ENCODE measurements around the gene SLC46A2.

The SLC46A2 gene

DNA sequence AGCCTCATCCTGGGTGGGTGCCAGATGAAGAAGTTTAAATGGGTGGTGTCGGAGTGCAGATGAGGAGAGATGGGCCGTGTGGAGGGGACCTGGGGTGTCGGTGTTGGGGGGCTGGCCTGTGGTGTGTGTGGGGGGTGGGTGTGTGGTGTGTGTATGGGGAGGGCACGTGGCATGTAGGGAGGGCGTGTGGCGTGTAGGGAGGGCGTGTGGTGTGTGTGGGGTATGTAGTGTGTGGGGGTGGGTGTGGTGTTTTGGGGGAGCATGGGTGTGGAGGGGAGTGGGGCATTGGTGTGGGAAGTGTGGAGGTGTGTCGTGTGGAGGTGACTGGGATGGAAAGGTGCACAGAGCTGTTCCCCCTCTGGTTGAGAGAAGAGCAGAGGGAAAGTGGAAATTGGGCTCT is 34.5 kb downstream of the SLC46A2 start:
- TF ChIP-seq, protein P1, sequence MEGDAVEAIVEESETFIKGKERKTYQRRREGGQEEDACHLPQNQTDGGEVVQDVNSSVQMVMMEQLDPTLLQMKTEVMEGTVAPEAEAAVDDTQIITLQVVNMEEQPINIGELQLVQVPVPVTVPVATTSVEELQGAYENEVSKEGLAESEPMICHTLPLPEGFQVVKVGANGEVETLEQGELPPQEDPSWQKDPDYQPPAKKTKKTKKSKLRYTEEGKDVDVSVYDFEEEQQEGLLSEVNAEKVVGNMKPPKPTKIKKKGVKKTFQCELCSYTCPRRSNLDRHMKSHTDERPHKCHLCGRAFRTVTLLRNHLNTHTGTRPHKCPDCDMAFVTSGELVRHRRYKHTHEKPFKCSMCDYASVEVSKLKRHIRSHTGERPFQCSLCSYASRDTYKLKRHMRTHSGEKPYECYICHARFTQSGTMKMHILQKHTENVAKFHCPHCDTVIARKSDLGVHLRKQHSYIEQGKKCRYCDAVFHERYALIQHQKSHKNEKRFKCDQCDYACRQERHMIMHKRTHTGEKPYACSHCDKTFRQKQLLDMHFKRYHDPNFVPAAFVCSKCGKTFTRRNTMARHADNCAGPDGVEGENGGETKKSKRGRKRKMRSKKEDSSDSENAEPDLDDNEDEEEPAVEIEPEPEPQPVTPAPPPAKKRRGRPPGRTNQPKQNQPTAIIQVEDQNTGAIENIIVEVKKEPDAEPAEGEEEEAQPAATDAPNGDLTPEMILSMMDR (IDR thresholded peaks at IDR 0.05; ENCODE audit: borderline replicate concordance, insufficient read depth, low read depth, low read length) = no peak
- H3K4me3 ChIP-seq (ENCODE audit: low read depth, low read length) = no peak overlapping the region

DNA sequence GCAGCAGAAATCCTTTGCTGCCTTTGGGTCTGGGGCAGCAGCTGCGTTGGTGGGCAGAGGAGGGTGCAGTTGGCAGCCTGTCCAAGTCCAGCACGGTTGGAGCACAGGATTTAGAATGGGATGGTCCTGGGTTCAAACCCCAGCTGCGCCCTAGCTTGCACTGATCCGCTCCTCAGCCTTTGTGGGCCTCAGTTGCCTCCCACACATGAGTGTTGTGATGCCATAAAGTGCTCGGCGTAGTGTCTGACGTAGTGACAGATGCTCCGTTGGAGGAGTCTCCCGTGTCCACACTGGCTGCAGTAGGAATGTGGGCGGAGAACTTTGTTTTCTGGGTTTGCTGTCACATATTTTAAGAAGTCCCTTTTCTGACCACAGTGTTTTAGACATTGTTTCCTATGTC is 36.0 kb downstream of the SLC46A2 start:
- no peak overlapping the region for H3K4me3 ChIP-seq (ENCODE audit: low read depth, low read length)
- TF ChIP-seq, protein P1 (IDR thresholded peaks at IDR 0.05; ENCODE audit: borderline replicate concordance, insufficient read depth, low read depth, low read length) = no peak

DNA sequence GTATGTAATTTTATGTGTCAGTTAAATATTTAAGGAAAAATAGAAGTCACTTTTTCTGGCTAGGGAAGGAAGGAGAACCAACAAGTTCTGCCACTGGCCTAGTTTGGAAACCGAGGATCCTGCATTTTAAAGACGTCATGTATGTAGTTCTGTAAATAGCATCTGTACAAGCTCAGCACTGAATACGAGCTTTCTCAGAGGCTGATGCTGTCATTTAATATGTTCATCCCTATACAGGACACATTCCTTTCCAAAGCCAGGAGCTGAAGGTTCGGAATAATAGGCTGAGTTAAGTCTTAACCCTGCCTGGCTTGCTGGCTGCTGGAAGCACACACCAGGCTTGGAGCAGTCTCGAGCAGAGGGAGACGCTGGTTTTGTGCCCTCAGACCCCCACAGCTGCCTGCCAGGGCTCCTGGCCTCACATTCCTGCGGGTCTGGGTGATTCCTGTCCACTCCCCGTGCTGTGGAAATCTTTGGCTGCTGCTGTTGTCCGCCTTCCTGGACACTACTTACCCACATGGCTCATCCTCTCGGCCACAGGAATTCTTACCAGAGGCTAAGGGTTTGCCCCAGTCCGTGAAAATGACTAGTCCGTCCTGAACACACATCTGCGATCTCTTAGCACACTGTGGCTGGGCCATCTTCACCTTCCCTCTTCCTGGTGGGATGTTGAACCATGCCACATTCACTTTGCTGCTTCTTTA is 36.6 kb downstream of the SLC46A2 start:
- no peak overlapping the region for H3K4me3 ChIP-seq (ENCODE audit: low read depth, low read length)
- TF ChIP-seq, protein P1 (IDR thresholded peaks at IDR 0.05; ENCODE audit: borderline replicate concordance, insufficient read depth, low read depth, low read length) = no peak

DNA sequence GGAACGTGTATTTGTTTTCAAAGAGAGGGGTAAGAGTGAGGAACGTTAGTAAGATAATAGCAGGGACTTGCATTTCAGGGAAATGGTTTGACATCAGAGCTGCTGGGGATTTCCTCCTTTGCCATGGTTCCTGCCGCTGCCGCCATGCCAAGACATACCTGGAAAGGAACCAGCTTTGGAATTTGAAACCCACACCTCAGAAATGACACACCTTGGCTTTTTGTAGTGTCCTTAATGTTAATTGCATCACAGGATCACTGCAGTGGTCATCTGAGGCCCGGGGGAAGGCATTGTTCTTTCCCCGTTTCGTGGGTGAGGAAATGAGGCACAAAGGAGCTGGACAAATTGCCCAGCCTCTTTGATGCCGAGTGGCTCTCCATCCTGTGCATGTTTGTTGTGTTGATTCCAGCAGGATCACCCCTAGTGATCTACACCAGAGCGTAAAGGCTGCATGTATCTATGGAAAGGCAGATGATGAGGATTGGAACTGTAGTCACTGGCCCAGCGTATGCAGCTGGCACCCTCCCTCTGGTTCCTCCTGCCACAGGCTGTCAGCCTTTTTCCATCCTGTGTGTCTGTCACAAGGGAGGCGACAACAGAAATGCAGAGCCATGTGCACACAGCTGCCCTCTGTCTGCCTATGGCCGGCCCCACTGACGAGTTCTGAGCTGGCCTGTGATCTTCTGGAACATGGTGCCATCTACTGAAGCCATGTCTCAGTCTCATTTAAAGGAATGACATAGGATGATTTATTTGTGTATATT is 37.8 kb downstream of the SLC46A2 start:
- no peak overlapping the region for H3K4me3 ChIP-seq (ENCODE audit: low read depth, low read length)
- TF ChIP-seq, protein P1 (IDR thresholded peaks at IDR 0.05; ENCODE audit: borderline replicate concordance, insufficient read depth, low read depth, low read length) = no peak

DNA sequence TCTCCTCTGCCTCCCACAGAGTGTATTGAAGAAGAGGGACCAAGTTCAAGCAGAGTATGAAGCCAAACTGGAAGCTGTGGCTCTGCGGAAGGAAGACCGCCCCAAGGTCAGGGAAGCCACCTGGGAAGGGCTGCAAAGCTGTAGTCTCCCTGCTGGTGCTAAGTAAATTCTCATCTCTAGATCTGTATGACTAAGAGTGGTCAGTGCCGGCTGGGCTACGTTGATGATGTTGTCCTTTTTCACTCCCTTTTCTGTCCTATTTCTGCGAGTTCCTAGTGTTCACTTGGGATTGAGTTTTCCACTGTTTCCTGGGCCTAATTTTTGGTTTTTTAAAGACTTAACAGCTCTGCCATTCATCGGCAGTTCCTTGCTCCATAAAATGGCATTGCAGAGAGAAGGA is 39.8 kb downstream of the SLC46A2 start:
- no peak overlapping the region for H3K4me3 ChIP-seq (ENCODE audit: low read depth, low read length)
- TF ChIP-seq, protein P1 (IDR thresholded peaks at IDR 0.05; ENCODE audit: borderline replicate concordance, insufficient read depth, low read depth, low read length) = no peak

DNA sequence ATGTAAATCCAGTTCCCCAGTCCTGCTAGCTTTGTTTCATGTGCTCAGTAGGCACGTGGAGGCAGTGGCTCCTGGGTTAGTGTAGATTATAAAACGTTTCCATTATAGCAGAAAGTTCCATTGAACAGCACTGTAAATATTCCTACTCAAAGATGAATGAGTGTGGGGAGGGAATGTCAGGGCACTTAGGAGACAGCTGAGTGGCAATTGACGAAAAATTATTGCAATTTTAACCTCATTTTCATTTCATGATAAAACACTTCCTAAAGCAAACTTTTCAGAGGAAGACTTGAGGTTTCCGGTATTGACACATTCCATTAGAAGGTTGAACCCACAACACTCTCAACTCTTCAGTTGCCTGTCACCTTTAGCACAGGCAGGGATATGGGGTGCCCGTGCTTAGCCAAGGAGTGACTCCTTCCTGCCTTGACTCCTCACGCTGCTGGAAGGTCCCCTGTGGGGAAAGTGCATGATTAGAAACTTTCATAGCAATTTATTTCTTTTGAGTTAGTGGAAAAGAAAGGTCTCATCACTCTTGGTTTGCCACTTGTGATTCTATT is 41.2 kb downstream of the SLC46A2 start:
- TF ChIP-seq, protein P1 (IDR thresholded peaks at IDR 0.05; ENCODE audit: borderline replicate concordance, insufficient read depth, low read depth, low read length) = no peak
- H3K4me3 ChIP-seq (ENCODE audit: low read depth, low read length) = no peak overlapping the region

Data from GM12875 (cell line).